Erythroblast (primary cell): ENCODE results near the gene C22orf39.

Experiments
- GATA1 ChIP-seq: IDR thresholded peaks from 2 replicates; pipeline ENCODE4 v1.6.1; 2011; ENCODE audit warnings: low read depth, mild to moderate bottlenecking, control low read depth, low read length, moderate library complexity
- POLR2A ChIP-seq: IDR thresholded peaks from 2 replicates; pipeline ENCODE4 v1.6.1; 2011; ENCODE audit warnings: mild to moderate bottlenecking, low read length

GRCh38 chr22:19460036-19460435, 12.5 kb upstream of the C22orf39 start:
- no peak for TF ChIP-seq POLR2A
- no peak for TF ChIP-seq GATA1
